Right lobe of liver (tissue), 6 donors: Measurements from ENCODE around the gene STK11. TPM values are rescaled to one million over a fixed set of nuclear protein-coding genes. Genes with fewer than 3 reads are reported as not detected.

ENCODE experiments used
- ATAC-seq, 4 donors: fragments of 200-7000 bp; cut with Tn5 transposase; one replicate each; pipeline ENCODE4 v1.9.1; 2020; ENCODE audit warnings: mild to moderate bottlenecking in 4 of 4, moderate library complexity in 4 of 4
- DNase-seq, 3 donors: peaks; one replicate each; pipeline ENCODE4 v3.0.0-alpha.2; 2020
- H3K27ac ChIP-seq, 3 donors: fragments of 200-600 bp; one replicate each; pipeline ENCODE4 v1.8.0; 2022
- H3K27me3 ChIP-seq, 2 donors: fragments of 200-600 bp; one replicate each; pipeline ENCODE4 v1.8.0; 2022
- H3K36me3 ChIP-seq, 4 donors: fragments of 200-600 bp; sonication (generic) in 1 of 4; one replicate each; pipeline versions ENCODE4 v1.5.1 to v1.8.0; 2017 to 2022; ENCODE audit warnings: control low read depth in 1 of 4
- H3K4me1 ChIP-seq, 4 donors: fragments of 200-600 bp; sonication (generic) in 1 of 4; one replicate each; pipeline versions ENCODE4 v1.5.1 to v1.8.0; 2017 to 2022; ENCODE audit warnings: control low read depth in 1 of 4
- H3K4me3 ChIP-seq, 3 donors: fragments of 200-600 bp; one replicate each; pipeline ENCODE4 v1.8.0; 2022
- H3K9me3 ChIP-seq, 4 donors: fragments of 200-600 bp; sonication (generic) in 1 of 4; one replicate each; pipeline versions ENCODE4 v1.5.1 to v1.8.0; 2017 to 2022; ENCODE audit warnings: control low read depth in 1 of 4
- CTCF ChIP-seq, 4 donors: fragments of 200-600 bp in 3 of 4; fragments of 450-650 bp in 1 of 4; IDR thresholded peaks; one replicate each; pipeline versions ENCODE4 v1.5.1 to v1.8.0; 2016 to 2022; ENCODE audit warnings: antibody characterized with exemption in 4 of 4, mild to moderate bottlenecking in 2 of 4
- POLR2A ChIP-seq: fragments of 450-650 bp; IDR thresholded peaks from one replicate; pipeline ENCODE4 v1.6.1; 2017; ENCODE audit warnings: antibody characterized with exemption, mild to moderate bottlenecking
- WGBS: methylation state at CpG from one replicate; pipeline ENCODE4 v1.1.6; 2018; ENCODE audit warnings: low coverage, low lambda C conversion rate; ENCODE audit not compliant: insufficient coverage; ENCODE audit errors: missing lambda C conversion rate; 5-methylcytosine and 5-hydroxymethylcytosine counted together
- intact Hi-C, 2 donors: fragments of 100-400 bp; cut with DNase I; formaldehyde crosslinking; loops; one replicate each; pipeline versions ENCODE4 v1.11.2 to v1.14.1; 2022
- total RNA-seq, 6 experiments: library from RNA; depleted of rRNA in 2 of 6; stranded (reverse); fragments of >200 nt in 2 of 6; fragmentation: NEBNext Ultra II Directional in 3 of 6; extraction: Animal tissue kit (Norgen Biotek cat#: 25700) in 3 of 6; gene quantifications; one replicate each; pipeline versions ENCODE4 v1.1.0 to v1.2.4, GENCODE V29; 2016 to 2023
- donor health status: DM: no; HTN: yes; CAD: no.
- donor health status: DM: no; HTN: no; CAD: no.
- donor health status: DM: no; HTN: no; CAD: no.
- donor health status: DM: no; HTN: yes; CAD: no.
- donor health status: DM: no; HTN: yes; CAD: no.

Gene STK11
- total RNA-seq, 6 experiments from 2014 or later: 23.8 to 34.0 (median 29.5) TPM

- DNase-seq (peak in 1 of 3 donors; percentile 56), ATAC-seq (no peak)
- Histone ChIP-seq H3K27ac (no peak overlapping the region), H3K9me3 (no peaks in the 10 kb centered on the region), H3K4me3 (no peak overlapping the region), H3K4me1 (peaks cover 0 to 53% (median 20%) of the 10 kb centered on the region in 4 donors), H3K36me3 (peaks cover 3 to 20% (median 14%) of the 10 kb centered on the region in 4 donors), H3K27me3 (no peaks in the 10 kb centered on the region)
- WGBS: 30% methylated on average over 12 of the region's 35 CpGs
- intact Hi-C loops: loop anchor here in 1 of 2 donors (1.0 kb wide), 1 partner anchor 23 kb away; no protein-coding TSS in a partner anchor
- TF ChIP-seq CTCF (IDR thresholded peaks at IDR 0.05) (no peak), POLR2A (no peak)
Observed at GRCh38 chr19:1267477-1268225, 62.1 kb downstream of the STK11 start.

- H3K9me3 ChIP-seq: no peaks in the 10 kb centered on the region
- WGBS: 52% methylated on average over 26 of the region's 40 CpGs
- no peak overlapping the region for H3K4me3 ChIP-seq
- intact Hi-C loops: no loop called here
- peaks cover 7 to 28% (median 20%) of the 10 kb centered on the region in 4 donors for H3K36me3 ChIP-seq
- DNase-seq: peak in 2 of 3 donors; percentile 56 to 62
- H3K27ac ChIP-seq: peak overlapping the region in 2 of 3 donors; percentile 49 to 99
- no peaks in the 10 kb centered on the region for H3K27me3 ChIP-seq
- TF ChIP-seq CTCF (IDR thresholded peaks at IDR 0.05): no peak
- TF ChIP-seq POLR2A: no peak
- no peak for ATAC-seq
- peaks cover 0 to 59% (median 24%) of the 10 kb centered on the region in 4 donors for H3K4me1 ChIP-seq
Observed at GRCh38 chr19:1268226-1269064, 62.9 kb downstream of the STK11 start.

GRCh38 chr19:1269065-1269477, 63.5 kb downstream of the STK11 start, which contains the start of gene CIRBP:
TSS of gene CIRBP (plus strand) at chr19:1269332. CDS start at chr19:1270934, 1,602 bp downstream.
- peaks cover 0 to 65% (median 26%) of the 10 kb centered on the region in 4 donors for H3K4me1 ChIP-seq
- TF ChIP-seq CTCF (IDR thresholded peaks at IDR 0.05) (no peak), POLR2A (peak; percentile 97)
- ATAC-seq (peak; percentile 63 to 81 (median 78)), DNase-seq (peak; percentile 100)
- H3K4me3 ChIP-seq: peak within 1 kb of the TSS; percentile 55 to 87 (median 69)
- no peaks in the 10 kb centered on the region for H3K9me3 ChIP-seq
- H3K27me3 ChIP-seq: no peaks in the 10 kb centered on the region
- H3K27ac ChIP-seq: peak within 1 kb of the TSS; percentile 88 to 99 (median 97)
- intact Hi-C loops: no loop called here
- H3K36me3 ChIP-seq: peaks cover 10 to 34% (median 23%) of the 10 kb centered on the region in 4 donors
- WGBS: no CpG with 5 or more reads among the region's 50 CpGs

GRCh38 chr19:1269478-1270212, 64.1 kb downstream of the STK11 start:
- intact Hi-C loops: no loop called here
- Histone ChIP-seq H3K4me3 (peak overlapping the region; percentile 55 to 87 (median 69)), H3K9me3 (no peaks in the 10 kb centered on the region), H3K27ac (peak overlapping the region; percentile 88 to 99 (median 97)), H3K36me3 (peaks cover 10 to 40% (median 26%) of the 10 kb centered on the region in 4 donors), H3K27me3 (no peaks in the 10 kb centered on the region), H3K4me1 (peaks cover 0 to 71% (median 29%) of the 10 kb centered on the region in 4 donors)
- peak; percentile 2 to 29 (median 12) for ATAC-seq
- TF ChIP-seq CTCF (IDR thresholded peaks at IDR 0.05) (peak in 1 of 4 donors; percentile 19), POLR2A (peak; percentile 59)
- DNase-seq: peak; percentile 89 to 90 (median 89)
- WGBS: 0% methylated on average over 2 of the region's 64 CpGs
